Lower leg skin (tissue), 4 donors: Measurements from ENCODE around the gene HRH3. TPM values are rescaled to one million over a fixed set of nuclear protein-coding genes. Genes with fewer than 3 reads are reported as not detected.

Source experiments
- DNase-seq, 2 donors: peaks; one replicate each; pipeline ENCODE4 v3.0.0-alpha.2; 2019; ENCODE audit warnings: low spot score in 2 of 2
- H3K4me3 ChIP-seq: fragments of 200-600 bp; sonication (generic); 2 replicates; pipeline ENCODE4 v1.5.1; 2017; ENCODE audit warnings: mild to moderate bottlenecking, low read depth; ENCODE audit not compliant: poor library complexity, severe bottlenecking
- CTCF ChIP-seq, 3 donors: fragments of 450-650 bp; IDR thresholded peaks; one replicate each; pipeline ENCODE4 v1.5.1; 2016; ENCODE audit warnings: antibody characterized with exemption in 3 of 3, mild to moderate bottlenecking in 3 of 3, moderate library complexity in 2 of 3
- POLR2A ChIP-seq, 2 donors: fragments of 450-650 bp; IDR thresholded peaks; one replicate each; pipeline ENCODE4 v1.6.1; 2016 to 2017; ENCODE audit warnings: antibody characterized with exemption in 2 of 2, mild to moderate bottlenecking in 1 of 2, moderate library complexity in 1 of 2
- WGBS, 2 donors: methylation state at CpG; one replicate each; pipeline ENCODE4 v1.1.5; 2018; 5-methylcytosine and 5-hydroxymethylcytosine counted together
- intact Hi-C: fragments of 100-400 bp; cut with DNase I; formaldehyde crosslinking; loops from one replicate; pipeline ENCODE4 v1.15.0; 2023; ENCODE audit warnings: low total_unique reads
- total RNA-seq, 4 donors: library from RNA; depleted of rRNA; stranded (reverse); fragments of >200 nt; gene quantifications; one replicate each; pipeline ENCODE4 v1.1.0, GENCODE V29; 2016

Gene HRH3
- total RNA-seq, 4 donors from 2014 or later: not detected

- TF ChIP-seq POLR2A (IDR thresholded peaks at IDR 0.05) (no peak), CTCF (IDR thresholded peaks at IDR 0.05) (no peak)
- no peak for DNase-seq
- intact Hi-C loops: no loop called here
- whole genome bisulfite sequencing, 2 donors: 94 to 95% methylated on average over 35 to 38 of the region's 38 CpGs
- H3K4me3 ChIP-seq: no peak overlapping the region
Observed at GRCh38 chr20:62200491-62201172, 19.4 kb downstream of the HRH3 start.

- no peak overlapping the region for H3K4me3 ChIP-seq
- intact Hi-C loops: no loop called here
- 97 to 98% methylated on average over 18 of the region's 18 CpGs for WGBS, 2 donors
- DNase-seq: no peak
- TF ChIP-seq POLR2A (IDR thresholded peaks at IDR 0.05): no peak
- no peak for TF ChIP-seq CTCF (IDR thresholded peaks at IDR 0.05)
Observed at GRCh38 chr20:62198931-62199330, 21.1 kb downstream of the HRH3 start.

GRCh38 chr20:62198496-62198895 is 21.6 kb downstream of the HRH3 start:
- TF ChIP-seq POLR2A (IDR thresholded peaks at IDR 0.05): no peak
- TF ChIP-seq CTCF (IDR thresholded peaks at IDR 0.05): no peak
- H3K4me3 ChIP-seq: no peak overlapping the region
- 93 to 94% methylated on average over 17 of the region's 17 CpGs for WGBS, 2 donors
- DNase-seq: no peak
- intact Hi-C loops: no loop called here

- no peak overlapping the region for H3K4me3 ChIP-seq
- no peak for DNase-seq
- intact Hi-C loops: no loop called here
- no peak for TF ChIP-seq CTCF (IDR thresholded peaks at IDR 0.05)
- no peak for TF ChIP-seq POLR2A (IDR thresholded peaks at IDR 0.05)
- 92% methylated on average over 18 of the region's 18 CpGs for WGBS, 2 donors
Observed at GRCh38 chr20:62197801-62198200, 22.3 kb downstream of the HRH3 start.

GRCh38 chr20:62197311-62197710 is 22.8 kb downstream of the HRH3 start:
- intact Hi-C loops: no loop called here
- 87 to 96% methylated on average over 9 of the region's 9 CpGs for WGBS, 2 donors
- DNase-seq: no peak
- TF ChIP-seq POLR2A (IDR thresholded peaks at IDR 0.05) (no peak), CTCF (IDR thresholded peaks at IDR 0.05) (no peak)
- H3K4me3 ChIP-seq: no peak overlapping the region

- no peak for TF ChIP-seq CTCF (IDR thresholded peaks at IDR 0.05)
- no peak for TF ChIP-seq POLR2A (IDR thresholded peaks at IDR 0.05)
- 89 to 93% methylated on average over 10 of the region's 10 CpGs for WGBS, 2 donors
- no peak overlapping the region for H3K4me3 ChIP-seq
- no peak for DNase-seq
- intact Hi-C loops: no loop called here
Observed at GRCh38 chr20:62196286-62196685, 23.8 kb downstream of the HRH3 start.
